ENCODE measurements around the gene GGN.

- TF ChIP-seq SMC3 (IDR thresholded peaks at IDR 0.05; ENCODE audit: low read length) (no peak), ZNF451 (CRISPR knock-in tag; IDR thresholded peaks at IDR 0.05) (no peak), SAFB2 (CRISPR knock-in tag; IDR thresholded peaks at IDR 0.05; ENCODE audit: borderline replicate concordance, low read depth) (no peak), RAD21 (CRISPR knock-in tag; IDR thresholded peaks at IDR 0.05) (no peak), RFX5 (IDR thresholded peaks at IDR 0.05; ENCODE audit: low read depth, low read length) (no peak)
- TF ChIP-seq, protein P1, sequence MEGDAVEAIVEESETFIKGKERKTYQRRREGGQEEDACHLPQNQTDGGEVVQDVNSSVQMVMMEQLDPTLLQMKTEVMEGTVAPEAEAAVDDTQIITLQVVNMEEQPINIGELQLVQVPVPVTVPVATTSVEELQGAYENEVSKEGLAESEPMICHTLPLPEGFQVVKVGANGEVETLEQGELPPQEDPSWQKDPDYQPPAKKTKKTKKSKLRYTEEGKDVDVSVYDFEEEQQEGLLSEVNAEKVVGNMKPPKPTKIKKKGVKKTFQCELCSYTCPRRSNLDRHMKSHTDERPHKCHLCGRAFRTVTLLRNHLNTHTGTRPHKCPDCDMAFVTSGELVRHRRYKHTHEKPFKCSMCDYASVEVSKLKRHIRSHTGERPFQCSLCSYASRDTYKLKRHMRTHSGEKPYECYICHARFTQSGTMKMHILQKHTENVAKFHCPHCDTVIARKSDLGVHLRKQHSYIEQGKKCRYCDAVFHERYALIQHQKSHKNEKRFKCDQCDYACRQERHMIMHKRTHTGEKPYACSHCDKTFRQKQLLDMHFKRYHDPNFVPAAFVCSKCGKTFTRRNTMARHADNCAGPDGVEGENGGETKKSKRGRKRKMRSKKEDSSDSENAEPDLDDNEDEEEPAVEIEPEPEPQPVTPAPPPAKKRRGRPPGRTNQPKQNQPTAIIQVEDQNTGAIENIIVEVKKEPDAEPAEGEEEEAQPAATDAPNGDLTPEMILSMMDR (CRISPR knock-in tag; IDR thresholded peaks at IDR 0.05), result no peak
- TF ChIP-seq, protein P2, sequence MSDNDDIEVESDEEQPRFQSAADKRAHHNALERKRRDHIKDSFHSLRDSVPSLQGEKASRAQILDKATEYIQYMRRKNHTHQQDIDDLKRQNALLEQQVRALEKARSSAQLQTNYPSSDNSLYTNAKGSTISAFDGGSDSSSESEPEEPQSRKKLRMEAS (IDR thresholded peaks at IDR 0.05), result no peak
These were observed 16.8 kb downstream of the GGN start for GRCh38 chr19:38371081-38371480.
